ENCODE measurements around the gene ZNF292.
A peak's percentile ranks its signal among the peaks of the same experiment; 100 is the strongest.
"Not testable (repeated sequence)": the region's sequence is repeated elsewhere in the genome, so short reads cannot be mapped to it uniquely, and the experiment has no call there.

ZNF292 gene

DNA sequence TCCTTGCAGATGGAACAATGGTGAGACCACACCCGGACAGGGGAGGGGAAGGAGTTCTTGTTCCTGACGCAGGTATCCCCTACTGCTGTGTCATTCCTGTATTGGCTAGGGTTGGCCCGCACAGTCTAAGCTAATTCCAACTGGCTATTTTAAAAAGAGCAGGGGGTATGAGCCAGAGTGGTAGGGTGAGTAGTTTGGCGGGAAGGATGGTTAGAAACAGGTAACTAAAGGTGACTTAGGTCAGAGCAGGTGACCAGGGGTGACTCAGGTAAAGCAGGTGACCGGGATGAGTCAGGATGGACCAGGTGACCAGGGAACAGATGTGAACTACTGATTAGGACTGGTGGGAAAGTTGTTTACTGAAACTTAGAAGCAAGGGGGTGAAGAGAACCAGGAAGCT, 58.0 kb downstream of the ZNF292 start:
- DNase-seq (ENCODE audit: low spot score), result no peak

DNA sequence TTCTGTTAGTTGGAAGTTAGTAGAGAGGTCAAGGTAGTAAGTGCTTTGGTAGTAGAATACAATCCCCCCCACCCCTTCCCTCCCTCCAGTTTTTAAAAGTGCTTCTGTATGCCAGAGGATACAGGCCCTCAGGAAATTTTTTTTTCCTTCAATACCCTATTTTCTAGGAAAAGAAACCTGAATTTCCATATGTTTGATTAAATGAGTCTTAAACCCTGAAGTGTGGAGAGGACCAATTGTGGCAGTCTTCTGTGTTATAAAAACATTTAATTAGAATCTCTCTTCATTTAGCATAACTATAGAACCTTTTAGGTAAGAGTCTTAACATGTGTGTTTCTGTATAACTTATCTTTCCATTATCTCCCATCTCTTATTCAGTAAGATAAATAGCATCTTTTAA, 59.5 kb downstream of the ZNF292 start:
- DNase-seq (ENCODE audit: low spot score), result no peak

DNA sequence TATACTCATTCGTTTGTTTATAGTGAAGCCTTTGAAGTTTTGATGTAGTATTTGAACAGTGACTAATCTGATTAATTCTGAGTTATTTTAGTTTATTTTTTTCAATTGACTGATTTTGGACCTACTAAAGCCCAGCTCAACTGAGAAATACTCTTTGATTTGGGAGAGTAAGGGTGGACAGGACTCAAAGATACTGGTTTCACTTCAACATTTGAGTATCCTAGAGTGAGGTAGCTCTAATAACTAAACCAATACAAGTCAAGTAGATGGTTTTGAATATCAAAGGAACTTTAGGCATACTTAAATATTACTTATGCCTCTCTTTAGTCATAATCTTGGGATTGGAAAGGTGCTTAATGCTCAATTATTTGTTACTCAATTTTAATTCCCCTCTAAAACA, 65.6 kb downstream of the ZNF292 start:
- no peak for DNase-seq (ENCODE audit: low spot score)

DNA sequence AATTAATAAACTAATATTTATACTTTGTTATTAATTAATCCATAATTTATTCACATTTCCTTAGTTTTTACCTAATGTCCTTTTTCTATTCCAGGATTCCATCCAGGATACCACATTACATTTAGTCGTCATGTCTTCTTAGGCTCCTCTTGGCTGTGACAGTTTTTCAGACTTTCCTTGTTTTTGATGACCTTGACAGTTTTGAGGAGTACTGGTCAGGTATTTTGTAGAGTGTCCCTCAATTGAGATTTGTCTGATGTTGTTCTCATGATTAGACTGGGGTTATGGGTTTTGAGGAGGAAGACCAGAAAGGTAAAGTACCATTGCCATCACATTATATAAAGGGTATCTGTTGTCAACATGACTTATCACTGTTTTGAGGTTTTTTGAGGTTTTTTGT, 67.3 kb downstream of the ZNF292 start:
- DNase-seq (ENCODE audit: low spot score), result no peak

DNA sequence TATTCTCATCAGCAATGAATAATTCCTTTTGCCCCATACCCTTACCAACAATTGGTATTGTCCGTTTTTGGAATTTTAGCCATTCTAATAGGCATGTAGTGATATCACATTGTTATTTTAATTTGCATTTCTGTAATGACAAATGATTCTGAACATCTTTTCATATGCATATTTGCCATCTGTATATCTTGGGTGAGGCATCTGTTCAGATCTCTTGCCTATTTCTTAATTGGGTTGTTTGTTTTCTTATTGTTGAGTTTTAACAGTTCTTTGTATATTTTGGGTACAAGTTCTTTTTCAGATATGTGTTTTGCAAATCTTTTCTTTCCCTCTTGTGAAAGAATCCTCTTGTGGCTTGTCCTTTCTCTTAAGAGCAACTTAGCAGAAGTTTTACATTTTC, 69.6 kb downstream of the ZNF292 start:
- no peak for DNase-seq (ENCODE audit: low spot score)

DNA sequence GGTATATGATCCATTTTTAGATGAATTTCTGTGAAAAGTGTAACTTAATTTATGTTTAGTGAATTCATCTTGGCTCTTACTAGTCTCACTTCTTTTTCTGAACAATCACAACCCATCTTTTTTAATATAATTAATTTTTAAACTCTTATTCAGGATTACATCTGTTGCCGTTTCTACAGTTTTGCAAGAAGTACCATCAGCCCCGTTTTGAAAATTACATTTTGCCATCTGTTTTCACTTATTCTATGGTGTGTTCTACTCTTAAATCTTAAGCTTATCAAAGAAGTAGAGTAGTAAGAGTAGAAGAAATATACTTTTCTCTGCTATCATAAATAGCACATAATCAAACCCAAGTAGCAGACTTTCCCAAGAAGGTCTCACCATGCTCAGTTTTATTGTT, 70.1 kb downstream of the ZNF292 start:
- no peak for DNase-seq (ENCODE audit: low spot score)

DNA sequence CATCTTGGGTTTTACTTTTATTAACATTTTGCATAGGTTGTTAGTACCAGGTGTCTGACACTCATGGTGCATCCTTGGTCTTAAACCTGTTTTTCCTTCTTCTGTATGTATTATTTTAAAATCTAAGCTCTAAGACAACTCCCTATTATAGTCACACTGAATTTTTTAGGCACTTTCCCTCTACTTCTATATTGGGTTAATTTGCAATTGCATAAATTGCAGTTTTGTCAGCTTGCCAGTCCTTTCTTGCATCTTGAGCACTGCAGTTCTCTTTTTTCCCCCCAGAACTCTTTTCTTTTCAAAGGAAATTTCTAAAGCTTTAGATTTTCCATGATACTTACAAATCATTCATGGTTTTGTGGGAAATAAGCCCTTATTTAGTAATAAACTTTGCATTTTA, 70.6 kb downstream of the ZNF292 start:
- no peak for DNase-seq (ENCODE audit: low spot score)

DNA sequence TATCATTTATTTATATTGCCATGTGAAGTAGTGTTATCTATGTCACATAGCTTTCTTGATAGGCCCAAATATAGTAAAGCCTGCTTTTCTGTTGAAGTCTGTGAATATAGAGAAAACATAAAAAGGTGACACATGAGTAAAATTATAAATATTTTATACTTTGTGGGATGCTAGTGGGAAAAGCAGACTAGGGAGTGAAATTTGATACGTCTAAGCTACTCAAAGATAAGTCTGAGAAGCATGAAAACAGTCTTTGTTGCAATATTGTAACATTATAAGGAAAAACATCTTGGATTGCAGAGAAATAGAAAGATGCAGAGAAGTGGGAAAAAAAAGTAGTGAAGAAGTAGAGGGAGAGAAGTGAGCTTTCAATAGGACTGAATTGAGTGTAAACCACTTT, 75.4 kb downstream of the ZNF292 start:
- no peak for DNase-seq (ENCODE audit: low spot score)

DNA sequence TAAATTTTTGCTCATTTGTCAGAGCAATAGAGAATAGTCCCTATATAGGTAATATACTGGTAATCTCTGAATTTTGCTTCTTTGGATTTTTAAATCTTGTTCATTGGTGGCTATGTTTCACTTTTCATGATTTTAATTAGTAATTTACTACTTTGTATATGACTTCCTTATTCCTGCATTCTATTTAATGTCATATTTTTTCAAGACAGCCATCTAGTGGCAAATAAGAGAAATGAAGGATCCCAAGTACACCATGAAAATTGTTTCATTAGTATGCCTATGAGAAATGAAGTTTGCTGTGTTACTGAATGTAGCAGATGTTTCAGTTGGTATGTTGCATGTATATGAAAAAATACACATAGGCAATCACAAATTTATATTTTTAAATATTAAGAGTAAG, 82.4 kb downstream of the ZNF292 start:
- DNase-seq (ENCODE audit: low spot score), result no peak

DNA sequence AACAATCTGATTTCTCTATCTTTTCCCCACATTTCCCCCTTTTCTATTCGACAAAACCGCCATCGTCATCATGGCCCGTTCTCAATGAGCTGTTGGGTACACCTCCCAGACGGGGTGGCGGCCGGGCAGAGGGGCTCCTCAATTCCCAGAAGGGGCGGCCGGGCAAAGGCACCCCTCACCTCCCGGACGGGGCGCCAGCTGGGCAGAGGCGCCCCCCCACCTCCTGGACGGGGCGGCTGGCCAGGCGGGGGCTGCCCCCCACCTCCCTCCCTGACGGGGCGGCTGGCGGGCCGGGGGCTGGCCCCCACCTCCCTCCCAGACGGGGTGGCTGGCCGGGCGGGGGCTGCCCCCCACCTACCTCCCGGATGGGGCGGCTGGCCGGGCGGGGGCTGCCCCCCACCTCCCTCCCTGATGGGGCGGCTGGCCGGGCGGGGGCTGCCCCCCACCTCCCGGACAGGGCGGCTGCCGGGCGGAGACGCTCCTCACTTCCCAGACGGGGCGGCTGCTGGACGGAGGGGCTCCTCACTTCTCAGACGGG, 83.8 kb downstream of the ZNF292 start:
- DNase-seq (ENCODE audit: low spot score), result not testable (repeated sequence)

DNA sequence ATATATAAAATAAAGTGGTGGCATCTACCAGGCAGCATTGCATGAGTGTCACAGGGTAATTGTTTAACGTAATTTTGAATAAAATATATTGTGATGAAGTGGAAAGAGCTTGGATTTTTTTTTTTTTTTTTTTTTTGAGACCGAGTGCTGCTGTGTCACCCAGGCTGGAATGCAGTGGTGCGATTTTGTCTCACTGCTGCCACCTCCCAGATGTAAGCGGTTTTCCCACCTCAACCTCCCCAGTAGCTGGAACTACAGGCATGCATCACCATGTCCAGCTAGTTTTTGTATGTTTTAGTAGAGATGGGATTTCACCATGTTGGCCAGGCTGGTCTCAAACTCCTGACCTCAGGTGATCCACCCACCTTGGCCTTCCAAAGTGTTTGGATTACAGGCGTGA, 85.9 kb downstream of the ZNF292 start:
- DNase-seq (ENCODE audit: low spot score), result no peak

DNA sequence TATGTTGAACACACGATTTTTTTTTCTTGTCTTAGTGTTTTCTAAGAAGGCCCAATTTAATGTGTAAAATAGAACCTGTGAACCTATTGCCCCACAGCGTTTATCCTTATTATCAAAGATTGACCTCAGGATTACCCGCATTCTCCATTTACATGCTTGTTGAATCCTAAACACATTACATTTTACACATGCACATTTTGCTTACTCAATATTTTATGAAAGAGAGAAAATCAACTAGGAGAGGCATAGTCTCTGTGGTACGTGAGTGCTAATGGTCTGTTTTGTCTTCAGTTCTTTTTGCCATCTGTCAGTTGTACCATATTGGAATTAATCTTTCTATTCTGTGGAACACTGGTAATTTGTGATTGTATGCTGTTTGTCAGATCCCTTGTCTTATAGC, 86.9 kb downstream of the ZNF292 start:
- no peak for DNase-seq (ENCODE audit: low spot score)

DNA sequence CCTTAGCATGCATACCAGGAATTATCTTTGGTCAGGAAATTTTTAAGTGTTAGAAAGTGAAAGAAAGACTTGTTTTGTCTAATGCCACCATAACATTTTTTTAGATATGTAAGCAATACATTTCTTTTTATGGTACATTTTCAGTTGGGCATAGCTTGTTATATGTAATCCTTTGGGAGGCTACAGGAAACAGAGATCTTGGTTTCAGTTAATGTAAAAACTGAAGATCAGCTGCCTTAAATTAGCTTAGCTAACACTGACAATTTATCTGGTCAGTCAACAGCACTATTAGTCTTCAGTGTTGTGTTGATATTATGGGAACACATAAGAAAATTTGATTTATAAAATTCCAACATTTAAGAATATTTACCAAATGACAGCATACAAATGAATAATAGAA, 88.4 kb downstream of the ZNF292 start:
- no peak for DNase-seq (ENCODE audit: low spot score)

DNA sequence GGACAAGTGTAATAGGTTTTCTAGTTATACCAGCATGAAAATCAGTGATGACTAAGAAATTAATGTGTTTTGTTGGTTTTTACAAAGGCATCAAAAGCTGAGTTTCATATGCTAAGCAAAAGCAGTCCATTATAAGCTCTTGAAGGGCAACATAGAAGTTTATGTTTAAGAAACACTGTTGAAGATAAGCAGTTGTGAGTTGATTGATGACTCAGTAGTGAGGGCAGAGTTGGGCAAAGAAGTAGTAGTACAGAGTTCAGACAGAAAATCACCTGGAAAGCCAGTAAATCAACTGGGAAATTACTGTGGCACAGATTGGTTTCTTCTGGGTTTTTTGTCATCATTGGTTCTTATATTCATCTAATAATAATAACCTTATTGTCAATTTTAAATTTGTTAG, 89.0 kb downstream of the ZNF292 start:
- DNase-seq (ENCODE audit: low spot score), result no peak

DNA sequence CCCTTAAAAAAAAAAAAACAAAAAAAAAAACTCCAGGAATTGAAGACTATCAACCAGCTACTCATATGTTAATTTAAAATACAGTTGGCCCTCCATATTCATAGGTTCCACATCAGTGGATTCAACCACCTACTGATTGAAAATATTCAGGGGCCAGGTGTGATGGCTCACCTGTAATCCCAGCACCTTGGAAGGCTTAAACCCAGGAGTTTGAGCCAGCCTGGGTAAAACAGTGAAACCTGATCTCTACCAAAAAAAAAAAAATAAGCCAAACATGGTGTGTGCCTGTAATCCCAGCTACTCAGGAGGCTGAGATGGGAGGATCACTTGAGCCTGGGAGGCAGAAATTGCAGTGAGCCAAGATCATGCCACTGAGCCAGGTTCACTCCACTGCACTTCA, 94.7 kb downstream of the ZNF292 start:
- DNase-seq (ENCODE audit: low spot score), result no peak

DNA sequence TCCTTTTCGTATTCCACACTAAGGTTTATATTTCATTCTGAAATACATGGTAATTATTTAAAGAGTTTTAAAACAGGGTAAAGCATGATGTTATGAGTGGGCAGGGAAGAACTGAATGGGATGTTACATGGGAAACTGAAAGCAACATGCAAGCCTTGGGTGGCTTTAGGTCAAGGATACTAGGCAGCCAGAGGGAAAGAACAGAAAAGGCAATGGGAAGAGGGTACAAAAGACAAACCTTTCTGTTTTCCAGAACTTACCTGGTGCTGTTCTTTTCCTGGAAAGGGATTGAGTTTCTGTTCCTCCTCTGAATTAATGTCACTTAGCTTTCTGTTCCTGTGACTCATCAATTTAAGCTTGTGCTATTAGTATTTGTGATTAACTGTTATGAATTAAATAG, 95.9 kb downstream of the ZNF292 start:
- DNase-seq (ENCODE audit: low spot score), result no peak

DNA sequence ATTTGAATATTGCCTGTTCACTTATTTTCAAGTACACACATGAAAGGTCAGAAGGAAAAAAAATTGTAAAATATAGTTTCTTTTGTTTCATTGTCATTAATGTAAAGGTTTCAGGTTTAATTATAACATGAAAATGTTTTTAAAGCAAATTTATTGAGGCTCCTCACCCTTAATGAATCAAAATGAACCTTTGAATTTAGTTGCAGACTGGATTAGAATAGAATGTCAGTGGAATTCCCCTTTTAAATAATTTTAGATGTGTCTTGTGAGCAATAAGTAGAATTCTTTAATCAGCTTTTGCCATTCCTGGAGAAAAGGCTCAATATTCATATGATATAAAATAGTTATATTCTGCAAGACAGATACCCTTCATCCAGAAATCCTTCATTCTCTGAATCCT, 96.4 kb downstream of the ZNF292 start:
- no peak for DNase-seq (ENCODE audit: low spot score)

DNA sequence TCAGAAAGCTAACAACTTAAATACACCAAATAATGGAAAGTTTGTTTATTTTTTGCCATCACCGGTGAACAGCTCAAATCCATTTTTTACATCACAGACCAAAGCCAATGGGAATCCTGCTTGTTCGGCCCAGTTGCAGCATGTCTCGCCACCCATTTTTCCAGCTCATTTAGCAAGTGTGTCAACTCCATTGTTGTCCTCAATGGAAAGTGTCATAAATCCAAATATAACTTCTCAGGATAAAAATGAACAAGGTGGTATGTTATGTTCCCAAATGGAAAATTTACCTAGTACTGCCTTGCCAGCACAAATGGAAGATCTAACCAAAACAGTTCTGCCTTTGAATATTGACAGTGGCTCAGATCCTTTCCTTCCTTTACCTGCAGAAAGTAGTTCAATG, 101.7 kb downstream of the ZNF292 start:
- peak; percentile 59 for DNase-seq (ENCODE audit: low spot score)

DNA sequence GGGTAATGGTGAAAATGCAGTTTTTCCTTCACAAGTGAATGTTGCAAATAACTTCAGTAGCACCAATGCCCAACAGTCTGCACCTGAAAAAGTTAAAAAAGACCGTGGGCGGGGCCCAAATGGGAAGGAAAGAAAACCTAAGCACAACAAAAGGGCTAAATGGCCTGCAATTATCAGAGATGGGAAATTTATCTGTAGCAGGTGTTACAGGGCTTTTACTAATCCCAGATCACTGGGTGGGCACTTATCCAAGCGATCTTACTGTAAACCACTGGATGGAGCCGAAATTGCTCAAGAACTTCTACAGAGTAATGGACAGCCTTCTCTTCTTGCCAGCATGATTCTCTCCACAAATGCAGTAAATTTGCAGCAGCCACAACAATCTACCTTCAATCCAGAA, 102.2 kb downstream of the ZNF292 start:
- DNase-seq (ENCODE audit: low spot score), result no peak

DNA sequence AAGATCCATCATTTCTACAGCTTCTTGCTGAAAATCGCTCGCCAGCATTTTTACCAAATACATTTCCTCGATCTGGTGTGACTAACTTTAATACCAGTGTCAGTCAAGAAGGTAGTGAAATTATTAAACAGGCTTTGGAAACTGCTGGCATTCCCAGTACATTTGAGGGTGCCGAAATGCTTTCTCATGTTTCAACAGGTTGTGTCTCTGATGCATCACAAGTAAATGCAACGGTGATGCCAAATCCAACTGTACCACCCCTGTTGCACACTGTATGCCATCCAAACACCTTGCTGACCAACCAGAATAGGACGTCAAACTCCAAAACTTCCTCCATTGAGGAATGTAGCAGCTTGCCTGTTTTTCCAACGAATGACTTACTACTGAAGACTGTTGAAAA, 102.6 kb downstream of the ZNF292 start:
- no peak for DNase-seq (ENCODE audit: low spot score)

DNA sequence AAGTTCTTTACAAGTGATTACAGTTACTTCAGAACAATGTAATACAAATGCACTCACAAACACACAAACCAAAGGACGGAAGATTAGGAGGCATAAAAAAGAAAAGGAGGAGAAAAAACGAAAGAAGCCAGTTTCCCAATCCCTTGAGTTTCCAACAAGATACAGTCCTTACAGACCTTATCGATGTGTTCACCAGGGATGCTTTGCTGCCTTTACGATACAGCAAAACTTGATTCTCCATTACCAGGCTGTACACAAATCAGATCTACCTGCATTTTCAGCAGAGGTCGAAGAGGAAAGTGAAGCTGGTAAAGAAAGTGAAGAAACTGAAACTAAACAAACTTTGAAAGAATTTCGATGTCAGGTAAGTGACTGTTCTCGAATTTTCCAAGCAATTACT, 104.4 kb downstream of the ZNF292 start:
- no peak for DNase-seq (ENCODE audit: low spot score)

DNA sequence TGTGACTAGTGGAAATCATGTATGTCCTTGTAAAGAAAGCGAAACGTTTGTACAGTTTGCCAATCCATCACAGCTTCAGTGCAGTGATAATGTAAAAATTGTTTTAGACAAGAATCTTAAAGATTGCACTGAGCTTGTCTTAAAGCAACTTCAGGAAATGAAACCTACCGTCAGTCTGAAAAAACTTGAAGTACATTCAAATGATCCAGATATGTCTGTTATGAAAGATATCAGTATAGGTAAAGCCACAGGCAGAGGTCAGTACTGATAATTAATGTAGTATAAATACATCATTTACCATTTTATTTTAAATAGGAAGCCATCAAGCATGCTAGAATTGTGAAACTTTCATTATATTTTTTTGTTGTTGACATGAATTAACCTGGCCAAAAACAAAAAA, 106.2 kb downstream of the ZNF292 start:
- DNase-seq (ENCODE audit: low spot score), result no peak

DNA sequence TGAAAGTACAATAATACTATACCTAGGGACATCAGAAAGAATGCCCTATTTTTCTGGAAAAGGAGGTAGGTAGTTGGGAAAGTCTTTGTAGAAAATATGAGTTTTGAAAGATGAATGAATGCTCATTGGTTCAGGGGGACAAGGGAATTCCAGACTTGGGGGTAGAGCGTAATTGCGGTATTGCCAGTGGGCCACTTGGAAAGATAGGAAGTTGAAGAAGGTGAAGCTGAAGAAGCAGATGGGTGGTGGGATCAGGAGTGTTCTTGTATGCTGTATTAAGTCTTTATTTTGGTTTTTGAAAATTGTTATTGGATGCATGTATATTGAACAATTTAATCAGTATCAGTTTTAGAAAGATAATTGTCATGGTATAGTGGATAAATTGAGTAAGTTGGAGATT, 109.1 kb downstream of the ZNF292 start:
- no peak for DNase-seq (ENCODE audit: low spot score)

DNA sequence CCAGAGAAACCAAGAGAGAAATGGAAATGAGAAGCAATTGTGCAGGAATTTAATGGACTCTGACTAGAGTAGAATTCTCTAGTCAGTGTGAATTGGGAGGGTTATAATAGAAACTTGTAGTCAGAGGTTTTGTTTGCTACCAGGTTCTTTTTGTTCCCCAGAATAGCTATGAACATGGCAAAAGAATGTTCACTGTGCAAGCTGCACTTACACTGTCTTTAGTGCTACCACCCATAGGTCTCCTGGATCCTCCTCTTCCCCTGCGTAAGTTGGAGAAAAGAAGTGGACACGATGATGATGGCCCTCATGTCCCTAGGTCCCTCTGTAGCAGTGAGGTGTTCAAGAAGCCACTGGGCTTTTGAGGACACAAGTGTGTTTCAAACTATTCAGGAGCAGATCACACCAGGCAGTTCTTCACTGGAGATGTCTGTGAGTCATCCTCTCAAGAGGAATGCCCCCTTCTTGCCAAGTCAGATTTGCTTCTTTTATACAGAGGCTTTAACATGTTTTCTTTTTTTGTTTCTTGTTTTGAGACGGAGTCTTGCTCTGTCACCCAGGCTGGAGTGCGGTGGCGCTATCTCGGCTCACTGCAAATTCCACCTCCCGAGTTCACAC, 119.4 kb downstream of the ZNF292 start:
- DNase-seq (ENCODE audit: low spot score), result no peak

DNA sequence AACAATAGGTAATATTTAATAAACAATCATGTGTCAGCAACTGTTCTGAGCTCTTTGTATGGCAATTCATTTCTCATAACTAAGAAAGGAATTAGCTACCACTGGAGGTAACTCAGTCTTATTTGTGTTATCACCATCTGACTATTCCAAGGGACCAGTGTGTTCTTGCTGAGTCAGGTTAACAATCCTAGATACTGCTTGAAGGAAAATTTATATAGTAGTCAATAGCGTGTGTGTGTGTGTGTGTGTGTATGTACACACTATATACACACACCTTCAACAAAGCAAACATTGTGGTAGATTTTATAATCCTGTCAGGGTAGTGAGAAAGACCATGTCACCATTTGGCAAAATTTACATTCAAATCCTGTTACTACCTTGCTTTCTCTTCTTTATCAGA, 121.3 kb downstream of the ZNF292 start:
- DNase-seq (ENCODE audit: low spot score), result no peak

Data from cerebellar cortex (tissue), 1 donor.